Measurements from ENCODE around the gene FAM229A.
"Not testable (repeated sequence)": the region's sequence is repeated elsewhere in the genome, so short reads cannot be mapped to it uniquely, and the experiment has no call there.

The FAM229A gene, protein sequence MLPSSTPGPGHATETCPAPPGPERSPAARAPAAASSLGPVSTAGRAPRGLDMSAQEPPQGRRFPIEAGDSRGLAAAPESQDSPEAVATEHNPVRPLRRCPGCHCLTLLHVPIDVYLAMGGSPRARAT

DNA sequence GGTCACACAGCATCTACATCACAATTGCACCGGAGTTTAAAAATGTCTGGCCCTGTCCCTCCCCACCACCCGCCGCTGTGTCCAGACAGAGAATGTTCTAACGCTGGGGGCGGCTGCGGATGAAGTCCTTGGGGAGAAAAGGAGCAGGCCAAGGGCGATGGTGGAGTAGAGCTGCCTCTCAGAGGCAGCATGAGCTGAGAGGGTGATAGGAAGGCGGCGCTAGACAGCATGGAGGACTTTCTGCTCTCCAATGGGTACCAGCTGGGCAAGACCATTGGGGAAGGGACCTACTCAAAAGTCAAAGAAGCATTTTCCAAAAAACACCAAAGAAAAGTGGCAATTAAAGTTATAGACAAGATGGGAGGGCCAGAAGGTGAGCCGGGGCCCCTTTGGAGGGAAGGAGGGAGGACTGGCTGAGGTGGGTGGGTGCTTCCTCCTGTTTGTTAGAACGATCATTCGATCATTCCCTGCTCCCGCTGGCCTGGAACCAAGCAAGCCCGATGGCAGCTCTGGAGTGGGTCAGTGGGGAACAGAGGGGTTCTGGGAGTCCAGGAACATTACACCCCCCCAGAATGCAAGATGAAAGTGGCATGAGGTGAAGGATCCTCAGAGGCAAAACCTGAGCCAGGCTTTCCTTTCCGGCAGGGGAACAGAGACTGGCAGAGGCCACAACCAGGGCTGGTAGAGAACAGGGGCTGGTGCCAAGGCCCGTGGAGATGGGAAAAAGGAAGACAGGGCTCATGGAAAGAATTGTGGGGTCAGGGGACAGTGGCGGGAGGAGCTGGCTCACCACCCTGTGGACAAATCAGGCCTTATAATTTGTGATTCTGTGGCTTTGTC, at the start of gene FAM229A, which contains the start of gene TSSK3:
Gene FAM229A (minus strand): TSS at position 12 of the 840 bp plus-strand sequence. CDS start 394 bp downstream, outside the sequence.
Gene TSSK3 (plus strand): TSS at position 66 of the 840 bp plus-strand sequence. CDS start 163 bp downstream, at position 229.
- DNase-seq = no peak

DNA sequence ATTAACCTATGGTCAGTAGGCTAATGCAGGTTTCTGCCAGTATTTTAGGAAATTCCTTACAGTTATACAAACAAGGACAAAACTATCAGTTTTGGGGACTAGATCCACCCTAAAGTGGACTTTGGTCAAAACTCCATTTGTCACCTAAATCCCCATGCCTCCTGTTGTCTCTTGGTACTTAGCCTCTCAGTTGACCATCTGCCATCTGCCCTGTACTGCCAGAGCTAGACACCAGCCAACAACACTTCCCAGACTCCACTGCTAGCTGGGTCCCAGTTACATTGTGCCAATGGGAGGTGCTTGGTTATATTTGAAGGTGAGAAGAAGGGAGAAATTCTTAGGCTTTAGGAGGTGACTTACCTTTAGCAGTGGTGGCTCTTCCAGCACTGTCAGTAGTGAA, 49.0 kb upstream of the FAM229A start:
- DNase-seq = no peak

DNA sequence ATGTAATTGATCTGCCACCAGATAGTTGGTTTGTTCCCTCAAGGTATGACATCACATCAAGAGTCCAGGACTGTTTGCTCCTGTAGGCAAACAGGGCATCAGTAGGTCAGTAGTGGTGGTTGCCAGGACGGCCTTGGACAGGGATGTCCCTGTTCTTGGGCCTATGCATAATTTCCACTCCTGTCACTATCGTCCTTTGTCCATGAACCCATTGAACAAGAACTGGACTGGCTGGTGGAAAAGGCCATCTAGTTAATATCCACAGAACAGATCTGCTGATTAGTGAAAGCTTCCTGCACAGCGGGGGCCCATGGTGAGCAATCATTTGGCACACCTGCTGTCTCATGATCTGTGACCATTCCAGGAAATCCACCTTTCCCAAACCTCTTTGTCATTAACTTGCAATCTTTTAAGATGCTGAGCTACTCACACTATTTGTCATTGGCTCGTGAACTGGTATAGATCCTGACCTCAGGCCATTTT, 44.4 kb upstream of the FAM229A start:
- no peak for DNase-seq

DNA sequence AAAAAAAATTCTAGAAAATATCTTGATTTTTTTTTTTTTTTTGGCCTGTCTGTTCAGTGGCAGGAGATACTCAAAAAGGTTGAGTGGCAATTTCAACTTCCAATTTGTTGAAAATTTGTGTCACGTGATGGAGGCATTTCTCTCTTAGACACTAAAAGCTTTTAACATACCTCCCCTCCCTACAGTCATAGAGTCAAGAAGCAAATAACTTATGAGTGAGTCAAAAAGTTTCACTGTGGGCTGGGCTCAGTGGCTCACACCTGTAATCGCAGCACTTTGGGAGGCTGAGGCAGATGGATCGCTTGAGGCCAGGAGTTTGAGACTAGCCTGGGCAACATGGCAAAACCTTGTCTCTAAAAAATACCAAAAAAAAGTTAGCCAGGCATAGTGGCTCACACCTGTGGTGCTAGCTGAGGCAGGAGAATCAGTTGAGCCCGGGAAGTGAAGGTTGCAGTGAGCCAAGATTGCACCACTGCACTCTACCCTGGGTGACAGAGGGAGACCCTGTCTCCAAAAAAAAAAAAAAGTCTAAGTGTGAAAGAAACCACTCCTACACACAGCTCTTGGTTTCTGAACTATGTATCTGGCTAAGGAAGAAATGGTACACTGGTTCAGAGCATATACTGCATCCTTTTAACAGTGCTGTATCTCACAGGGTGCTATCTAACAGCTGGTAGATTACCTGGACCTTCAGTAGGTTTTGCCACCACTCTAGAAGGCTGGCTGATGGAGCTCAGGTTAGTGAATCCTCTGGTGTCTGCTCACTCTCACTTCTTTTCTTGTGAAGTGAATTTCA, 43.6 kb upstream of the FAM229A start:
- DNase-seq = no peak

DNA sequence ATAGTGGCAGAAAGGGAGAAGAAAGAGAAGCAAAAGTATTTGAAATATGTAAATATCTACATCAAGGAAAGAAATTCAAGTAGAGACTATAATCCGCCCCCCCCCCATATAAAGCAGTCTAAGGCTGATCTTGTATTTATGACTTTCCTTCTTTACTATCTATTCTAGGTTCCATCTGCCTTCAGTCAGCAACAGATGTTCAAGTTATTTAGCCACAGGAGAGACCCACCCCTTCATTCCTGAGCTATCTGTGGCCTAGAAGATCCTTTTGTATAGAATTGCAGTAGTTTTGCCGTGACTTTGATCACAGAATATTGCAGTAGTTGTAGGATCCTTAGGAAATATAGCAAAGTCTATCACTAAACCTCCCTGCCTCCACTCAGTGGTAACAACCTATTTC, 42.7 kb upstream of the FAM229A start:
- no peak for DNase-seq

DNA sequence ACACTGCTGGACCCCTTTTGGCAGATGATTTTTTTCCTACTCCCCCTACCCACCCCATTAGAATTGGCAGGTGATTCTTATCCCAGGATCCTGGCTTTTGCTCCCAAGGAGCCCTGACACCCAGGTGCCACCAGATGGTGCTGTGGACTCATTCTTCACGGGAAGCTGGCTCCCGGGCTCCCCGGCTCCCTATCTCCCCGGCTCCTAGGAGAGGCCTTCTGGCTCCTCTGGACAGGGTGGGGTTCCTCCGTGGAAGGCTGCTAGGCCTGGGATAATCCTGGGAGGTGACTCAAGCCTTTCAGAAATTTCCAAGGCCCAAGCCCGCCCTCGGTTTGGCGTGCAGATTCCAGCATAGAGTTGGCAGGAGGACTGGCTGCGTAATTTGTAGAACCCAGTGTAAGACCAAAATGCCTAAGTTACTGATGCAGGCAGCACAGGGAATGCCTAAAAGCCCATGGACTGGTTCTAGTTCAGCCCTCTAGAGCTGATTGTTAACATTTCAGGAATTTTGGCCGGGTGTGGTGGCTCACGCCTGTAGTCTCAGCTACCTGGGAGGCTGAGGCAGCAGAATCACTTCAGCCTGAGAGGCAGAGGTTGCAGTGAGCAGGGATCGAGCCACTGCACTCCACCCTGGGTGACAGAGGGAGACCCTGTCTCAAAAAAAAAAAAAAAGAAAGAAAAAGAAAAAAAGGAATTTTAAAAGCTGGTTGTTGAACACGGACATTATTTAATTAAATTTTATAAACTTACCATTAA, 38.8 kb upstream of the FAM229A start:
- peak; percentile 14 for DNase-seq

DNA sequence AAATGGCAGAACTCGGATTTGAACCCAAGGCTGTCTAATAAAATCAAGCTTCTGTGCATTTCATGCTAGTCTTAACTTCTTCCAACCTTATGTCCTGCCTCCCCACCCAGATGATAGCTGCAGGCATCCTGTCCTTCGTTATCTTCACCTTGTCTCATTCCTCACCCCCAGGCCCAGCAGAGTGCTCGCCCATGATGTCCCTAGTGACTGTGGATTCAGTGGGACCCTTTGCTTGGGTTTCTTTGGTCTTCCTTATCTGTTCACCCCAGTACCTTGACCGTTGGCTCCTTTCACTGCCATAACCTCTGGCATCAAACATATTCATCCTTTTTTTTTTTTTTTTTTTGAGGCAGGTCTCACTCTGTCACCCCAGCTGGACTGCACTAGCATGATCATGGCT, 37.6 kb upstream of the FAM229A start:
- no peak for DNase-seq

DNA sequence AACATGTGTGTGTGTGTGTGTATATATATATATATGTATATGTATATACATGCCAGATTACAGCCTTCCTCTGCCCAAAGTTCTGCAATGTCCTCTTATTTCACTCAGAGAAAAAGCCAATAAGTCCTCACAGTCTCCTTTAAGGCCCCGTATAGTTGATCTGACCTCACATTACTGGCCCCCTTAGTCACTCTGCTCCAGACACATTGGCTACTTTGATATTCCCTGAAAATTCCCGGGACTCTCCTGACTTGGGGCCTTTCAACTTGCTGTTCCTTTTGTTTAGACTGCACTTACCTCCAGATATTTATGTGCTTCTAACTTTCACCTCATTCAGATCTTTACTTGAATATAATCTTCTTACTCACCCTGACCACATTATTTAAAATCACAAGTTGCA, 36.1 kb upstream of the FAM229A start:
- no peak for DNase-seq

DNA sequence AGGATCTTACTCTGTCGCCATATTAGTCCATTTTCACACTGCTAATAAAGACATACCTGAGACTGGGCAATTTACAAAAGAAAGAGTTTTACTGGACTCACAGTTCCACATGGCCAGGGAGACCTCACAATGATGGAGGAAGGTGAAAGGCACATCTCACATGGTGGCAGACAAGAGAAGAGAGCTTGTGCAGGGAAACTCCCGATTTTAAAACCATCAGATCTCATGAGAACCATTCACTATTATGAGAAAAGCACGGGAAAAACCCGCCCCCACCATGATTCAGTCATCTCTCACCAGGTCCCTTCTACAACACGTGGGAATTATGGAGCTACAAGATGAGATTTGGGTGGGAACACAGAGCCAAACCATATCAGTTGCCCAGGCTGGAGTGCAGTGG, 34.2 kb upstream of the FAM229A start:
- DNase-seq = not testable (repeated sequence)

DNA sequence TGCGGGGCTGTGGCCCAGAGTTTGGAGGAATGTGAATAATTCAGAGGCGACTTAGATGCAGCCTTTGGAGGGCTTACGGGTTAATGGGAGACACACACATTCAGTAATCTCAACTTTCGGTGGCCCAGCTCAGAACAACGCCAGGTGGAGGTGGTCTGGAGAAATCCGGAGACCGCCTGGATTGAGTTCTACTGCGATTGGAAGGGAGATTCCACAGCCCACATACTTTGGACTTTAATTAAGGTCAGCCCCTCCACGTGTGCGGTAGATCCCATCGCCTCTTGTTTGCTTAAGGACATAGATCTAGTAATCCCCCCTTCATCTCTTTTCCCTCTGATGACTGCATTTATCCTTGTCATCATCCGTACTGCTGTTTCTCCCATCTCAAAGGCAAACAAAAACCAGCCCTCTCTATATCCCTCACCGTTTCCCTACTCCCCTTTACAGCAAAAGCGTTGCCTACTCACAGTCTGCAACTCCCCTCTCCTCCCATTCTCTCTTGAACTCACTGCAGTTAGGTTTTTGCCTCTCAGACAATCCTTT, 32.7 kb upstream of the FAM229A start:
- no peak for DNase-seq

DNA sequence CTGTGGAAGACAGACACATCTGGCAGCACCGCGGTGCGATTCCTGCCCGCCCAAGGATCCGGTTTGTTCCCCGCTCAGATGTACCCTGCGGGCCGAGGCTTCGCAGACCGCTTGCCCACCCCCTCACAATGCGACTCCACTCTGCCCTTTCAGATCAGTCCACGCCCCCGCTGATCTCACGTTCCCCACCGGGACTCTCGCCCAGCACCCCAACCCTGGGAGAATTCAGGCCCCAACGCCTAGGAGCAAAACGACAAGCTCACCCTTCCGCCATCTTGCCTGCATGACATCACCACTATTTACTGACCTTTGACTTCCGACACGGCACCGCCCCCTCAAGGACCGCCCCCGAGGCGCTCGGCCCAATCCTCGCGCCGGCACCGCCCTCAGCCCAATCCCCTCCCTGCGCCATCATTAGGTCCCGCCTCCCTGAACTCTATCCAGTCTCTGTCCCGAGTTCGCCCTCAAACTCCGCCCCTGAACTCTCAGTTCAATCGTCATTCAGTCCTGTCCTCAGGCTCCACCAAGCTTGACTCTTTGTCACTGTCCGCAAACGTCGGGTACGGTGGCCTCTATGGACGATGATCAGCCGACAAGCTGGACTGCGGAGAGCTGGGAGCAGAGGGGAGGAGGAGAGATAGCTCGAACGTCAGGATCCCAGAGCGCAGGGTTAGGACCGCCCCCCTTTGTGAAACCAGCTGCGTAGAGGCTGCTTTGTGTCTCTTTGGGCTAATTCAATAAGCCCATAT, 32.0 kb upstream of the FAM229A start, which contains the start of gene BSDC1:
Gene BSDC1 (minus strand): TSS at position 301 of the 749 bp plus-strand sequence. CDS start 27 bp downstream, at position 274.
- DNase-seq = peak; percentile 95

DNA sequence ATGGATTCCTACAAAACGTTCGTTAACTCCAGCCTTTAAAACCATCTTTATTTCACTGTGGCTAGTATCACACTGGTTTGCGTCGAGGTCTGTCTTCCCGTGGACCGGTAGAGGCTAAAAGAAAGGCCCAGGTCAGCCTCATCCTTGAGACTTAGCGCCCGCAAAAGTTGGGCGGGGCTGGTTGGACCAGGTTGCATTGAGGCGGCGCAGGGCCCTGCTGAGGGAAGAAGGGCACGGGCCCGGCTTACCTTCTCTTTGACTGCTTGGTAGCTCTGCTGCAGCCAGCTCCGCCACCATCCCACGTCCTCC, 31.5 kb upstream of the FAM229A start:
- no peak for DNase-seq

DNA sequence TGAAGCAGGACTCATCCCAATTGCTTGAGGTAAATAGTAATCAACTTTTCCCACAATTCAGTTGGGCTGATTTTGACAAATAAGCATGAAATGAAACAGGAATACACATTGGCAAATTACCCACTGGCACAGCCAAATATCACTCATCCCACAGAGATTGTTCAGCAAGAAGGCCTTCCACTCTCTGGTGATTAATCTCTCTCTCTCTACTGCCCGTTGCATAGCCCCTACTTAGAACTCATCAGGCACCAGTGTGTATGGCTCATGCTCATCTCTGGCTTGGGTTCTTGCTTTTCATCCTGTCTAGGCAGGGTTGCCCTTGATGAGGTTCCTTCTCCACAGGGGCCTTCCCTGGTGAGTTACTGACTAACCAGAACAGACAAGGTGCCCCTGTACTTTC, 30.9 kb upstream of the FAM229A start:
- DNase-seq = no peak

DNA sequence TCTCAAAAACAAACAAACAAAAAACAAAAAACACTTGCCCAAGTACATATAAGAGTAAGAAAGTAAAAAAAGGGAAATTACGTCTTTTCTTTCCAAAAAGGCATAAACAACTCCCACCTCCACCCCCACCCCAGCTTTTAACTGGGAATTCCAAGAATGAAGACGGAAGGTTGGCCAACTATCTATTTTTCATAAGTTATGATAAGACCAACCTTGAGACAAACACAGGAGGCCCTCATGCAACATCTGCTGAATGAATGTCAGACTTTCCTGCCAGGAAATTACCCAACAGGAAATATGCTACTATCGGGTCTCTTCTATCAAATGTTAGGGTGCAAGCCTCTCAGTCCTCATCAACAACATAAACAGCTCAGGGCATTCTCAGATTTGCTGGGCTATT, 30.0 kb upstream of the FAM229A start:
- no peak for DNase-seq

DNA sequence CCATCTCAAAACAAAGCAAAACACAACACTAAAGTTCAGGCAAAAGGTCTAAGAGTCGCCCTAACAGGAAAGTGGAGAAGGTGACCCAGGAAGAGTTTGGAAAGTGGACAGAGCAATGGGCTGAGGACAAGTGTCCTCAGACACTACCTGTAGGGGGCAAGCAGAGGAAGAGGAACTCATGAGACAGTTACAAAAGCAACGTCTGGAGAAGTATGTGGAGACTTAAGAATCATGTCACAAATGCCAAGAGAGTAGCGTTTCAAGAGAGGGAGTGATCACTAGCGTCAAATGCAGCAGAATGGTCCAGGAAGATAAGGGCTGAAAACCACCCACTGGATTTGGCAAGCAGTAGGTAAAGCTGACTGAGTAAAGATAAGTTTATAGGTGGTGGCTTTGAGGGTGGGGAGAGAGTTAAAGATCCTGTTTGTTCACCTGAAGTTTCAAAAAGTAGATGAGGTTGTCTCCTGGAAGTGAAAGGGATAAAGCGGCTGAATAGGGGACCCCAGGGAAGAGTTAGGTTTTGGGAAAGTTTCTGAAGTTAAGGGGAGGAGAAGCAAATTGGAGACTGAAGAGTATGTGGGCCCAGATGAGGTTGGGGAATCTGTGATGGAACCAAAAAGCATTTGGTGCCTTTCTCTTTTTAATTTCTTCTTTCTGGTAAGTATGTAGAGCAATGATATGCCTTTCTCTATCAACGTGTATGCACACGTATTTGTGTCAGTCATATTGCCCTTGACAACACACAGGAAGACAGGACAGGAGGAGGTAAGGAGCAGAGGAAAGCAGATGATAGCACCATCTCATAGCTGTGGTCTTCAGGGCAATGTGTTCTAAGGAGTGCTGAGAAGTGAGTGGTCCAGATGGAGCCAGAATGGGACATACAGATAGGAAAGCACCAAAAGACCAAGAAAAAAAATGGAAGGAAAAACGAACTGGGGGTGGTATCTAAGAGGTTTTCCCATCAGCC, 28.9 kb upstream of the FAM229A start:
- DNase-seq = no peak

DNA sequence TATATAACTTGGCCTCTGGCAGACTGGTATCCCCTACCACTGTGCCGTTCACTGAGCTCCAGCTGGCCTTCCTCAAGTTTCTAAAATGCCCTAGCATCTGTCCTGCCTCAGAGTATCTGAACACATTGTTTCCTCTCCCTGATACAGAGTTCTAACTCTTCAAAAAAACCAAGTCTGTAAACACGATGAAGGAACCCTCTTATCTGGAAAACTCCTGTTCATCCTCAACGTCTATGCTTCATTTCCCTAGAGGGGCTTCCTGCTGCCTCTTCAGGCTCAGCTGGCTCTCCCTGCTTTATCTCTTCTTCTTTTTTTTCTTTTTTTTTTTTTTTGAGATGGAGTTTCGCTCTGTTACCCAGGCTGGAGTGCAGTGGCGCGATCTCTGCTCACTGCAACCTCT, 26.4 kb upstream of the FAM229A start:
- DNase-seq = no peak

DNA sequence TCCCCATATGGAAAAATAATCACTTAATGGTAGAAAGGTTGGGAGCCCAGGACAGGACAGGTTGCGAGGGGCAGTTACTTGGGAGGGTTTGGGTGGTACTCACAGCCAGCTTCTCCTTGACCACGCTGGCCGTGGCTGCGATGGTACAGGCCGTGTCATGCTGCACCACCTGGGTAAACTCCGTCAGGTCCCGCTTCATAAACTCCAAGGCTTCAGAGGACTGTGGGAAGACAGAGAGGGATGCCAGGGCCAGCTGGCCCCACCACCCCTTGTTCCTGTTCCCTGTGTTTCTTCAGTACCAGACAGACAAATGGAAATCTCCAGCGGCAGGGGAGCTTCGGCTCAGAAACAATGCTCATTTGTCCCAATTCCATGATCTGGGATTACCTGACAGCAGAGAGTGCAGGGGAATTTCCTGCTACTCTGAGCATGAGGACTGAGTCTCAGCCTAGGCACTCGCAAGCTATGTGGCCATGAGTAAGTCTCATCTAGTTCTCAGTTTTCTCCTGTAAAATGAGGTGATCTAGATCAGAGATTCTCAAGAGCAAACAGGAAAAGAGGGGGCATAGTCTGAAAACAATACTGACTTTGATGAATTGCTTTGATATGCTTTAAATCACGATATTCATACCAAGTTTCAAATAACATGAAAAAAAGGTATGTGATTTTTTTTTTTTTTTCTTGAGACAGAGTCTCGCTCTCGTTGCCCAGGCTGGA, 24.5 kb upstream of the FAM229A start:
- no peak for DNase-seq

DNA sequence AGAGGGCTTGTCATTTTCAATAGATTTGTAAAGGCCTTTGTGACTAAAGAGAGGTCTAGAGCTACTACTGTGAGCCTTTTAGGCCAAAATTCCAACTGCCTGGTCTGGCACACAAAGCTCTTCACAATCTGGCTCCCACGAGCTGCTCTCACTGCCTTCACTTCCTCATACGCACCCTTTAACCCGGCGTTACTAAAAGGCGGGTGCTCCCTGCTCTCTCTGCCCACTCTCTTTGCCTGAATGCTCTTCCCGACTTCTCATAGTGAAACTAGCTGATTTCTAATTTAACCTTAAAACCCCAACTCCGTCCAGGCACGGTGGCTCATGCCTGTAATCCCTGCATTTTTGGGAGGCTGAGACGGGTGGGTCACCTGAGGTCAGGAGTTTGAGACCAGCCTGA, 17.8 kb upstream of the FAM229A start:
- DNase-seq = no peak

DNA sequence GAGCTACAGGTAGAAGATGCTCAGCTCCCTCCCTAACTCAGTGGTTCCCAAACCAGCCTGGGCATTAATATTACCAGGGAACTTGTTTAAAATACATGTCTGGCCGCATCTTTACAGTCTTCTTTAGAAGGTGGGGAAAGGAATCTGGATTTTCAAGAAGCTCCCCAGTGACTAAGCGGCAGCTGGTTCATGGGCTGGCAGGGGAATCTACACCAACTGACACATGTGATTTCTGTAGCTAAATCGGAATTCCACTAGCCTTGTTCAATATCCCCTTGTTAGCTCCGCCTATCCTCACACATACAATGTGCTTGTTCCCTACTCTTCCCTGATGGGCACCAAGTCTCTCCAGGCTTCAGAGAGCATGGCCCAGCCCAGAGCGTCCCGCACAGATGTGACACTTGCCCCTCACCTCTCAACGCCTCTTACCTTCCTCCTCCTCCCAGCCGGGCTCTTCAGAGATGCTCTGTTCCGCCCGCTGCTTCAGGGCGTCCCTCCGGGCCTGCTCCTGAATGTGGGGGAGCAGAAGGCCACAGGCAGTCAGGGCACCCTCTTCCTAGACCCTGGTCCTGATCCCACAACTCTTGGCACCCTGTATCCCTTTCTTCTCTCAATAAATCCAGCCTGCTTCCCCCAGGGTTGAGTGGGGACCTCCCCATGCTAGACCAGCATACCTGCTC, 15.4 kb upstream of the FAM229A start:
- no peak for DNase-seq

All from NK-92 treated with Interleukin-12 subunit alpha and Interleukin-12 subunit beta, amount 100 ng/mL, for 24 hours (cell line).